GM19455 (cell line): ENCODE measurements around the gene SLC25A2.
"Not testable (repeated sequence)": the region's sequence is repeated elsewhere in the genome, so short reads cannot be mapped to it uniquely, and the experiment has no call there.

Experiments used
- ATAC-seq: cut with Tn5 transposase; IDR thresholded peaks from one replicate; pipeline ENCODE4 v1.9.1; 2021; ENCODE audit not compliant: unreplicated experiment

The SLC25A2 gene

GRCh38 chr5:141316963-141317362 is 13.1 kb upstream of the SLC25A2 start:
- not testable (repeated sequence) for ATAC-seq

- ATAC-seq: no peak
Measured at GRCh38 chr5:141313711-141314110, 9.9 kb upstream of the SLC25A2 start.

GRCh38 chr5:141306630-141307029 is 2.8 kb upstream of the SLC25A2 start:
- ATAC-seq: no peak

GRCh38 chr5:141298376-141298775 is 5.5 kb downstream of the SLC25A2 start:
- ATAC-seq: no peak

- no peak for ATAC-seq
Measured at GRCh38 chr5:141272906-141273305, 30.9 kb downstream of the SLC25A2 start.

GRCh38 chr5:141269195-141269594 is 34.7 kb downstream of the SLC25A2 start:
- no peak for ATAC-seq

- no peak for ATAC-seq
Measured at GRCh38 chr5:141261238-141261546, 42.7 kb downstream of the SLC25A2 start.

- no peak for ATAC-seq
Measured at GRCh38 chr5:141260458-141261237, 43.2 kb downstream of the SLC25A2 start.

DNA sequence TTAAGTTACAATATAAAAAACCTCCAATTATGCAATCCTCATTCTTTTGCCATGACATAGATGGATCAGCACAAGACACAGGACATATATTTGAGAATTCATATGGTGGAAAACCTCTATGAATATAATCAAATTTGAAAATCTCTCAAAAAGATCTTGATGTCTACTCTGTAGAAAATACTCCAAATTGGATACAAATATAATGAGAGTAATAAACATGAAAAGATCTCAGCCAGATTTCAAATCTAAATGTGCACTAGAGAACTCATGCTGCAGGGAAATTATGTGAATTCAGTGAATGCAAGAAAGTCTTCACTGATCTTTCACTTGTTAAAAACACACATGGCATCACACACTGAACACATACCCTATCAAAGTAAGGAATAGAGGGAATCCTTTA is 44.9 kb downstream of the SLC25A2 start:
- no peak for ATAC-seq

- ATAC-seq: no peak
Measured at GRCh38 chr5:141258464-141258863, 45.4 kb downstream of the SLC25A2 start.
